H4 (cell line): Measurements from ENCODE around the gene RUNX2. TPM values are rescaled to one million over a fixed set of nuclear protein-coding genes. Genes with fewer than 3 reads are reported as not detected.

Experiments
- DNase-seq: peaks from one replicate; pipeline ENCODE4 v3.0.0-alpha.2; 2015; ENCODE audit warnings: low spot score
- total RNA-seq: library from RNA; depleted of rRNA; stranded (reverse); fragments of >200 nt; shearing (Covaris generic); gene quantifications from 2 replicates; pipeline ENCODE4 v1.2.3, GENCODE V29; 2014

The RUNX2 gene
- total RNA-seq, 1 experiment from 2014 or later: 37.7 TPM

- DNase-seq: no peak
Measured at GRCh38 chr6:45587229-45588060, 259.3 kb downstream of the RUNX2 start.

GRCh38 chr6:45589367-45589766 lies 261.2 kb downstream of the RUNX2 start:
- DNase-seq: no peak

DNA sequence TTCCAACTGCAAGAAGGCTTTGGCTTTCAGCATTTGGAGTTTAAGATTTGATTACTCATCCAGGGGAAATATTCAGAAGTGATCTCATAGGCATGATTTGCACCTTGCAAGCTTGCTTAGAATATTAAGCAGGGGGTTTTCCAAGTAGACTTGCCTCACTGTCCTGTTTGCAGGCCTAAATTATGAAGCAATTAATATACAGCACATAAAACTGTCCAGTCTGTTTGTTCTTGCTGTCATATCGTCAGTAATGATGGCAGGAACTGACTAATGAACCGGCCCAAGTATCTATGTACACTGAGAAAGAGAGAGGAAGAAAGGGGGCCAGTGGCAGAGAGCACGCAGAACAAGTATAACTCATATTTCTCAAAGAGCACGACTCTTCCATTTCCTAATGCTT lies 262.1 kb downstream of the RUNX2 start:
- DNase-seq: no peak

DNA sequence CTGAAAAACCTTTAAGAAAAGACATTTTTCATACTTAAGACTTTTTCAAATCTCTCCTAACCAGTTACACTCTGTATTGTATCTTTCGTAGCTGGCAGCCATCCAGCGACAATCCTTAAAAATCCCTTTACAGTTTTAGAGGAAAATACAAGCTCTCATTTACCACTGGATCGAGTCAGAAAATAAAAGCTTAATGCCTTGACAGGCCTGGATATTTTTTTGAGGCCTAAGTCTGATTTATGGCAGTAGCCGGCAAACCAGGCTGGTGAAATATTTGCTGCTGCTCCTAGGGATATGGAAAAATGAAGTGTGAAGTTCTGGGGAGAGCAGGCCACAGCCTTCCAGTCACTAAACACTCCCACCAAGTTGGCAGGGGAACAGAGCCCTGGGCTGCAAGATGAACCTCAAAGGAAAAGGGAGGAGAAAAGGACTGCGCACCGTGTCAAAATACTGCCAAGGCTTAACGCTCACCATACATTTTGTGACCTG lies 262.6 kb downstream of the RUNX2 start:
- no peak for DNase-seq

DNA sequence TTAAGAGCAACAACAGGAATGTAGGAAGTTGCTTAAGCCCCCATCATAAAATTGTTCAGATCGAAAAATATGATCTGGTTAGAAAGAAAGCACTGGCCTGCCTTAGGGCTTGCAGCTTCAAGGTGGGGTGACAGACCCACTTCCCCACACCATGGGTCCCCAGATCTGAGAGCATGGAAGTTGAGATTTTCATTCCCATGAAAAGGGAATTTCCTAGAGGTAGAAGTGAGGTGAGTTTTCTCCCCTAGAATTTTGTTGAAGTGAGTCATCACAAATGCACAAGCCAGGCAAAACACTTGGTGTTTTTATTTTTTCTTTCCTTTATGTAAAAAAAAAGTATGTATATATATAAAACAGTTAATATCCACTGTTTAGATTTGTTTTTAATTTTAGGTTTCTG lies 263.2 kb downstream of the RUNX2 start:
- DNase-seq: no peak

DNA sequence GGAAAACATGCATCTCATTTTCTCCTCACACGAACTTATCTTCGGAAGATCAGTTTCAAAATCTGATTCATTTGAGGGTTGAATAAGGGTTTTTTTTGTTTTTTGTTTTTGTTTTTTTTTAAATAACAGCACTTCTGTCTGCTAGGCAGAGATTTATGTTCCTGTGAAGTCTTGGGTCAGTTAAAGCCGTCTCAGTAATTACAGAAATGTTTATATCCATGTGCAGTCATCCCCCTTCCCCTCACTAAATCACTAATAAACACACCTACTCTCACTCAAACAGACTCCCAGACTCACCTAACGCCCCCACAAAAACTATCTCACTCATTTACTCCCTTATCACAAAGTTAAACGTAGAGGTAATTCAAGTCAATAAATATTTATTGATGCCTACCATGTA lies 263.8 kb downstream of the RUNX2 start:
- no peak for DNase-seq

- no peak for DNase-seq
Measured at GRCh38 chr6:45592991-45593390, 264.9 kb downstream of the RUNX2 start.

DNA sequence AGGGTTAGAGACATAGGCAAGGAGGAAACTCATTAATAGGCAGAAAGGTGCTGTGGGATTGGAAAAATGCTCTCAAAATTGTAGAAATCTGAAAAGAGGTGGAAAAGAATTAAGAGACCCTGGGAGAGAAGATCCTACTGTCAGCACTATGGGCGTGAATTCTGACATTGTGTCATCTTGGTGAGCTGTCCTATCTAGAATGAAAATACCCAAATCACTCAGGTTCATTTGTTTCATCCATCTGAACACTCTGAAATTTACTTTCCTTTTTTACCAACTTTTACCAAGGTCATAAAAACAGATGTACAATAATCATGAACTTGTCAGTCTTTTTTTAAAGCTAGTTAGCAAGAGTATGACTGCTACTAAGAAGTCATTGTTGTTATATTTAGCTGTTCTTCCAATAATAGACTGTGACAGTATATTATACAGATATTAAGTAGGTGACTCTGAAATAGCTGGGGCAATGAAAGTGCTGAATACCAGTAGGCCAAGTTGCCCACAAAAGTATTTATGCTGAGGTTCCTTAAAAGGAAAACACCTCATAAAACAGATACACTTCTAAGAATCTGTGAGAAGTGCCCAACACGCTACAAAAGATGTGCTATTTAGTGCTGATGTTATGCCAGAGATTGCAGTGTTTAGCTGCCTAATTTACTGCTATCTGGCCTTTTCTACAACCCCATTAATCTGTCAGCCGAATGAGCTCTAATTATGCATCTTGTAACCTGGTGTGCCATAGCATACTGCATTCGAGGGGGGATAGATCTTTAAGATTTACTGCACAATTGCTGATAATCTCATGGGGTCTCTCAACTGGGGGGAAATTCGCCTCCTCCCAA lies 267.1 kb downstream of the RUNX2 start:
- no peak for DNase-seq

- no peak for DNase-seq
Measured at GRCh38 chr6:45597424-45597823, 269.3 kb downstream of the RUNX2 start.

GRCh38 chr6:45599053-45599452 lies 270.9 kb downstream of the RUNX2 start:
- DNase-seq: no peak

DNA sequence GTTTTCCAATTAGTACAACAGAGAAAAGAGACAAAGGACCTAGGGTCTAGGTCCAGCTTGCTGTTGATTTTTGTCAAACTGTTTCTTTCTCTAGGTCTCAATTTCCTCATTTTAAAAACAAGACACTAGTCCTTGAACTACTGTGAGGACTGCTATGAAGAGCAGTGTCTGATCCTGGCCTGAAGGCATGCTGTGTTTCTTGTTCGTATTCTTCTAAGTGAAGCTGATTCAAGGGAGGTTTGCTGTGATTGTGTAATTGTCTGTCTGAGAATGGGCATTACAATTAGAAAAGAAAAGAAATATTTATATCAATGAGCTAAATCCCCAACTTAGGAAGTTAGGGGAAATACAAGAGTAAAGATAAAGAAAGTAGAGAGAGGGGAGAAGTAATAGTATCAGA lies 277.8 kb downstream of the RUNX2 start:
- no peak for DNase-seq

DNA sequence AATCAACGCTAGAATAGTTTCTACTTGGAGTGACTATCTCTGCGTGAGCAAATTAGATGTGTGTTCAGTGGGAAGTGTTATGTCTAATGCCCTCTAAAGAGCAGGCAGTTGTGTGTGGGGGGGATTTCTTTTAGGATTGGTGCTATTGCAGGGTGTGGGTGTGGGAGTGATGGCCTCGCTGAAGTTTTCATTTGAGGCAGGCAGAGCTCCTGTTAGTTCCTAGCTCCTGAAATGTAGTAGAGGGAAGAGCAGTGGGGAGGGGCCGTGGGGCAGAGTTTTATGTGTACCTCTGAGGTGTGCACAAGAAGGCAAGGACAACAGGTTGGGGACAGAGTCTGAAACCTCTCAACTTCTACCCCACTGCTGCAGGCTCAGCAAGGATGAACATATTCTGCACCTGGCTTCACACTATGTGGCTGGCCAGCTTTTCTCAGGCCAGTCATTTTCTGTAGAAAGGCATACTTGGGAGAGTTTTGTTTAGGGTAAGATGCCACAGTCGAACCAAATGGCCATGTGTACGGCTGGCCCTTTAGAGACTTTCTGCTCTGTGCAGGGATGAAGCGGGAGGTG lies 278.8 kb downstream of the RUNX2 start:
- DNase-seq: no peak

GRCh38 chr6:45607798-45608197 lies 279.7 kb downstream of the RUNX2 start:
- peak; percentile 54 for DNase-seq

DNA sequence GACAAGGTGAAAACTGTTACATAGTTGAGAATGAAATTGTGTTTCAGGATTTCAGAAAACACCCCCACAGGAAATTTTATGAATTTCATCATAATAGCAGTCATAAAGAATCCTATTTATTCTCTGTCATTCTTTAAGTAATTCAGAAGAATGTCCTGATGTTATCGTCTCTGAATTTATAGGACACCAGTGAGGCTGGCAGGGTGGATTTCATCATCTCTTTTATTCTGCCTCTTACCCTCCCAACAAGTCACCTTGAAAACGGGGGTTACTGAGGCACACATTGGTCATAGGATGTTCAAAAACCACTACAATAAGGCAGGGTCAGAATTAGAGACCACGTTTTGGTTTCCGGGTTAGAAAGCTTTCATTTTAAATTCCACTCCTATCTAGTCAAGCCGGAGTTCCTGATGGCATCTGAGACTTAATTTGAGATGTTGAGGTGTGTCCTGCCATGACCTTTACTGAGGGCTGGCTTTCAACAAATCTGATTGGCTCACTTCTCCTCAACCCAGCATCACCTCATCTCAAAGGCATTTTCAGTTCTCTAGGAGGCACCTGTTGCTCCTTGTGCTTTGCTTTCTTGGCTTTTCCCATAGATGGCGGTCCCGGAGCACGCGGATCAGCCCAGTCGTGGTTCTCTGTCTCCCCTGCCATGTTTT lies 280.3 kb downstream of the RUNX2 start:
- peak; percentile 59 for DNase-seq

DNA sequence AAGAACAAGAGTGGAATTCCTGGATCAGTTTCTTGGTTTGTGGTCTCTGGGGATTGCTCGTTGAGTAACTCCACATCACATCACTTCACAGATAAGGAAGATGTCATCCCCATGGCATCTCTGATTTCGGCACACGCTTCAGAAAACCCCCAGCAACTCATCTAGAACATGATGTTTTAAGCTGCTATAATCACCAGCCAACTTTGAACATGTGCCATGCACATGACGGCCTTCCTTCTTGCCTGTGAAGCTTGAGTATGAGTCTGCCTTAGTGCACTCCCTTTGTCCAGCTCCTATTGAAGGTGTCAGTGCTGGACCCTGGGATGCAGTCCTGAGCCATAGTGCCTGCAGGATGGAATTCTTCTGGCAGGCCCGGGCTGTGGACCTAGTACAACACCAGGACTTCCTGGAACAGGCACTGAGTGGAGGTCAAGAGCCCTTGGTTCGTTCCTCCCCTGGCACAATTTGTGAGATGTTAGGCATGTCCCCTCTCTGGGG lies 281.1 kb downstream of the RUNX2 start:
- DNase-seq: no peak

GRCh38 chr6:45610374-45610773 lies 282.2 kb downstream of the RUNX2 start:
- no peak for DNase-seq

DNA sequence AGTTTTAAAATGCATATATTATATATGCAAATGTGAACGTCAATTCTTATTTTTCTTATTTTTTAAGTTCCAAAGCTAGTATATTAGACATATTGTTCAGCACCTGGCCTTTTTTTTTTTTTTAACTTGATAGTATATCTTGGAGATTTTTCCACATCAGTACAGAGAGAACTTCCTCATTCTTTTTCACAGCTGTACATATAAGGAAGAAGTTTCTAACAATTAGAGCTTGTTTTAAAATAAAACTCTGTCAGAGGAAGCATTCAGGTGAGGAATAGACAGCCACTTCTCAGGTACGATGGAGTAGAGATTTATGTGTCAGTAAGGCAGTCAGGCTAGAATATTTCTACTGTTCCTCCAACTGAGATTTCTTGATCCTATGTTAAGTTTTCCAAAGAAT lies 282.7 kb downstream of the RUNX2 start:
- no peak for DNase-seq

DNA sequence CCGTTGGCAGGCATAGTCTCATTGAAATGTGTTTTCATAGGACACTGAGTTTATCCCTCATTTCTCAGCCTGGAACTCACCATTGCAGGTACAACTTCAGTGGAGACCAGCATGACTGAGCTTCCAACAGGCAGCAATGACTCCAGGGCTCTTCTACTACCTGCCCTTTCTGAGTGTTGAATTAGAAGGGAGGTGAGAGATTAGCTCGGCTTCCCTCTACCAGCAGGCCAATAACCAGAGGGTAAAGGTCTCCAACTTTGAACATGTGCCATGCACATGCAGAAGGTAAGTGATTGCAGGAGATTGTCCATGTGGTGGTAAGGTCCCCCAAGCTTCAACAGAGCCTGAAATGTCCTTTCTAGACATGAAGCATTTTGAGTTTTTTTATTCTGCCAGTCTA lies 283.4 kb downstream of the RUNX2 start:
- no peak for DNase-seq

- DNase-seq: no peak
Measured at GRCh38 chr6:45613656-45614055, 285.5 kb downstream of the RUNX2 start.

DNA sequence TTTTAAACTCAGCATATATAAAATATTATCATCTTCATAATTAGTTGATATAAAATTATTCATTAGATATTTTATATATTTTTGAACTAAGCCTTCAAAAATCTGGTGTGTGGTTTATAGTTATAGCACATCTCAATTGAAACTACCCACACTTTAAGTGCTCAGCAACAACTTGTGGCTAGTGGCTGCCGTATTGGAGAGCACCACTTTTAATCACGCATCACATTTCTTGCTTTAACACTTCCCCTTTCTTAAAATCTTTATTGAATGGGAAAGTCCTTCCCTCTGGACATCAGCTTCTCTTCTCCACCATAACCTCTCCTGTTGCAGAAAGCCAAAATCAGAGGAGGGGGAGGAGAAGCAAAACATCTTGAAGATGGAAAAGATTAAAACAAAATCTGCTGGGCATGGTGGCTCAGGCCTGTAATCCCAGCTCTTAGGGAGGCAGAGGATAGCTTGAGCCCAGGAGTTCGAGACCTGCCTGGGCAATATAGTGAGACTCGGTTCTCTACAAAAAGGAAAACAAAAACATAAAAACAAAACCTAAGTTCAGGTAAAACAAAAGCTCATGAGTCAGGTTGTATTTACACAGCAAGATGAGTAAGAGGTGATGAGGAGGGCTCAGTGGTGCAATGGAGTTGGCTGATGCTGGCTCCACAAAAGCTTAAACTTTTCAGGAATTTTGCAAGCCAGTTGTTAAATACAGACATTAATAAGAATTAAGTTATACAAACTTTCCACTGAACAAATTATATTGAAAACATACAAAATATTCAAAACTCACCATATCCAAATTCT lies 286.6 kb downstream of the RUNX2 start:
- no peak for DNase-seq

DNA sequence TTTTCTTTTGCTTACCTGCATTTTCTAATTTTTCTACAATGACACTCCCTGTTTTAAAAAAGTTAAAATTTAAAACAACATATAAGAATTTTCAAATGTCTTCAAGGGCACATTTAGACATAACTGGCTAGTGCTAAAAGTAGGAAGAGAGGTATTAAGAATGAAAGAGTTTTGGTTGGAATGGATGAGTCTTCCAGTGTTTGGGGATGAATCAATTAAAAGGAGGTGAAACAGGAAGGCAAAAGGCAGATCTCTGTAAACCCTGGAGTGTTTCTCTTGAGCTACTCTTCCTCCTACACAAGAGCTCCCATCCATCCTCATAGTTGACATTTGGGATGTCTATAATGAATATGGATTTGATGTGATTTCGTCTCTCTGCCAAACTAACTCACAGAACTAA lies 288.1 kb downstream of the RUNX2 start:
- no peak for DNase-seq
